HL-60/S4 treated with phorbol 12-myristate 13-acetate at 8.2 ng/mL for 4 days and 3 days (cell line): ENCODE data around the gene XYLT1.

ENCODE experiments used
- in situ Hi-C: fragments of 300-500 bp; cut with MboI; formaldehyde crosslinking; loops from 2 replicates; pipeline ENCODE4 v1.15.0; 2022; ENCODE audit warnings: low sequenced_read_pairs

The XYLT1 gene

GRCh38 chr16:17377360-17378324 is 93.1 kb downstream of the XYLT1 start:
- in situ Hi-C loops, result no loop called here

- in situ Hi-C loops, result no loop called here
Observed at GRCh38 chr16:17375461-17376304, 95.1 kb downstream of the XYLT1 start.

- in situ Hi-C loops, result no loop called here
Observed at GRCh38 chr16:17374668-17375255, 96.0 kb downstream of the XYLT1 start.

GRCh38 chr16:17373533-17373932 is 97.2 kb downstream of the XYLT1 start:
- in situ Hi-C loops, result no loop called here

- in situ Hi-C loops, result no loop called here
Observed at GRCh38 chr16:17372386-17372785, 98.4 kb downstream of the XYLT1 start.

- in situ Hi-C loops, result no loop called here
Observed at GRCh38 chr16:17371299-17371698, 99.5 kb downstream of the XYLT1 start.

- in situ Hi-C loops, result no loop called here
Observed at GRCh38 chr16:17370731-17371285, 100.0 kb downstream of the XYLT1 start.

GRCh38 chr16:17370223-17370707 is 100.5 kb downstream of the XYLT1 start:
- in situ Hi-C loops, result no loop called here

GRCh38 chr16:17369421-17370222 is 101.1 kb downstream of the XYLT1 start:
- in situ Hi-C loops, result no loop called here

- in situ Hi-C loops, result no loop called here
Observed at GRCh38 chr16:17368951-17369350, 101.8 kb downstream of the XYLT1 start.

- in situ Hi-C loops, result no loop called here
Observed at GRCh38 chr16:17368446-17368845, 102.3 kb downstream of the XYLT1 start.

- in situ Hi-C loops, result no loop called here
Observed at GRCh38 chr16:17367923-17368322, 102.8 kb downstream of the XYLT1 start.

- in situ Hi-C loops, result no loop called here
Observed at GRCh38 chr16:17367036-17367435, 103.7 kb downstream of the XYLT1 start.

GRCh38 chr16:17366299-17366961 is 104.3 kb downstream of the XYLT1 start:
- in situ Hi-C loops, result no loop called here

- in situ Hi-C loops, result no loop called here
Observed at GRCh38 chr16:17365591-17366298, 105.0 kb downstream of the XYLT1 start.

- in situ Hi-C loops, result no loop called here
Observed at GRCh38 chr16:17365211-17365541, 105.6 kb downstream of the XYLT1 start.

GRCh38 chr16:17364319-17365210 is 106.2 kb downstream of the XYLT1 start:
- in situ Hi-C loops, result no loop called here

- in situ Hi-C loops, result no loop called here
Observed at GRCh38 chr16:17362946-17363345, 107.8 kb downstream of the XYLT1 start.
